Liver (tissue), 9 donors: Measurements from ENCODE around the gene NFKBIB. TPM values are rescaled to one million over a fixed set of nuclear protein-coding genes. Genes with fewer than 3 reads are reported as not detected.

ENCODE experiments used
- DNase-seq: peaks from one replicate; pipeline ENCODE4 v3.0.0-alpha.2; 2017; ENCODE audit warnings: low spot score
- H3K27ac ChIP-seq, 2 donors: one replicate each; pipeline ENCODE4 v1.7.0; 2013; ENCODE audit warnings: inconsistent platforms in 2 of 2, low read length in 2 of 2, control low read depth in 1 of 2, low read depth in 1 of 2, mild to moderate bottlenecking in 1 of 2
- H3K27me3 ChIP-seq, 4 donors: one replicate each; pipeline versions ENCODE4 v1.6.1 to v1.7.0; 2013; ENCODE audit warnings: low read length in 3 of 4, inconsistent platforms in 1 of 4, mild to moderate bottlenecking in 1 of 4, moderate library complexity in 1 of 4; ENCODE audit not compliant: control insufficient read depth in 4 of 4, insufficient read depth in 4 of 4
- H3K36me3 ChIP-seq, 4 donors: one replicate each; pipeline versions ENCODE4 v1.6.1 to v1.7.0; 2013; ENCODE audit warnings: low read length in 3 of 4, mild to moderate bottlenecking in 3 of 4, low read depth in 1 of 4, moderate library complexity in 1 of 4; ENCODE audit not compliant: control insufficient read depth in 4 of 4, insufficient read depth in 3 of 4
- H3K4me1 ChIP-seq, 4 donors: one replicate each; pipeline versions ENCODE4 v1.6.1 to v1.7.0; 2013; ENCODE audit warnings: low read length in 3 of 4, mild to moderate bottlenecking in 3 of 4, moderate library complexity in 1 of 4; ENCODE audit not compliant: control insufficient read depth in 4 of 4, insufficient read depth in 4 of 4
- H3K4me3 ChIP-seq, 3 donors: one replicate each; pipeline versions ENCODE4 v1.6.1 to v1.7.0; 2013; ENCODE audit warnings: low read length in 3 of 3, control low read depth in 1 of 3, low read depth in 1 of 3, mild to moderate bottlenecking in 1 of 3
- H3K9ac ChIP-seq, 2 donors: one replicate each; pipeline ENCODE4 v1.7.0; 2013; ENCODE audit warnings: low read length in 2 of 2, mild to moderate bottlenecking in 2 of 2, moderate library complexity in 2 of 2, control low read depth in 1 of 2, low read depth in 1 of 2
- H3K9me3 ChIP-seq, 4 donors: one replicate each; pipeline versions ENCODE4 v1.6.1 to v1.7.0; 2013; ENCODE audit warnings: low read length in 3 of 4; ENCODE audit not compliant: control insufficient read depth in 4 of 4
- ATF3 ChIP-seq: IDR thresholded peaks from 2 replicates; pipeline ENCODE4 v1.6.1; 2016; ENCODE audit warnings: antibody characterized with exemption
- EGR1 ChIP-seq, 2 donors: IDR thresholded peaks; 2 replicates each; pipeline ENCODE4 v1.6.1; 2016 to 2018; ENCODE audit warnings: antibody characterized with exemption in 2 of 2, low read depth in 2 of 2
- FOXA2 ChIP-seq: IDR thresholded peaks from 2 replicates; pipeline ENCODE4 v1.6.1; 2016; ENCODE audit warnings: antibody characterized with exemption
- GABPA ChIP-seq, 2 donors: IDR thresholded peaks in 1 of 2; conservative IDR thresholded peaks in 1 of 2; 2 replicates each; pipeline ENCODE4 v1.6.1; 2016; ENCODE audit warnings: antibody characterized with exemption in 2 of 2, mild to moderate bottlenecking in 1 of 2, moderate library complexity in 1 of 2
- HNF4A ChIP-seq, 2 donors: conservative IDR thresholded peaks; 2 replicates each; pipeline ENCODE4 v1.6.1; 2016; ENCODE audit warnings: antibody characterized with exemption in 2 of 2, mild to moderate bottlenecking in 2 of 2
- JUND ChIP-seq, 2 donors: IDR thresholded peaks; 2 replicates each; pipeline ENCODE4 v1.6.1; 2016; ENCODE audit warnings: antibody characterized with exemption in 2 of 2
- MAX ChIP-seq: IDR thresholded peaks from 2 replicates; pipeline ENCODE4 v1.6.1; 2016; ENCODE audit warnings: antibody characterized with exemption
- NR2F2 ChIP-seq: IDR thresholded peaks from 2 replicates; pipeline ENCODE4 v1.6.1; 2016; ENCODE audit warnings: antibody characterized with exemption
- RAD21 ChIP-seq, 2 donors: IDR thresholded peaks; 2 replicates each; pipeline ENCODE4 v1.6.1; 2016; ENCODE audit warnings: antibody characterized with exemption in 2 of 2, mild to moderate bottlenecking in 2 of 2
- REST ChIP-seq: IDR thresholded peaks from 2 replicates; pipeline ENCODE4 v1.6.1; 2016; ENCODE audit warnings: antibody characterized with exemption, mild to moderate bottlenecking
- RXRA ChIP-seq, 2 donors: IDR thresholded peaks; 2 replicates each; pipeline ENCODE4 v1.6.1; 2017 to 2018; ENCODE audit warnings: antibody characterized with exemption in 2 of 2, mild to moderate bottlenecking in 1 of 2
- SP1 ChIP-seq: IDR thresholded peaks from 2 replicates; pipeline ENCODE4 v1.6.1; 2018; ENCODE audit warnings: antibody characterized with exemption, mild to moderate bottlenecking
- TAF1 ChIP-seq: conservative IDR thresholded peaks from 2 replicates; pipeline ENCODE4 v1.6.1; 2016; ENCODE audit warnings: antibody characterized with exemption, mild to moderate bottlenecking
- YY1 ChIP-seq: IDR thresholded peaks from 2 replicates; pipeline ENCODE4 v1.6.1; 2016; ENCODE audit warnings: antibody characterized with exemption, mild to moderate bottlenecking
- ZBTB33 ChIP-seq: IDR thresholded peaks from 2 replicates; pipeline ENCODE4 v1.6.1; 2016; ENCODE audit warnings: antibody characterized with exemption
- WGBS: extraction: QIAGEN DNeasy Blood & Tissue Kit; methylation state at CpG from one replicate; pipeline ENCODE4 v1.1.7; 2013; 5-methylcytosine and 5-hydroxymethylcytosine counted together
- polyA plus RNA-seq, 2 donors: library from polyadenylated mRNA; stranded (reverse) in 1 of 2; unstranded in 1 of 2; fragments of 200-250 nt in 1 of 2; fragments of >200 nt in 1 of 2; fragmentation: Nextera tagmentation in 1 of 2; extraction: Ambion mirVana in 1 of 2; gene quantifications; one replicate each; pipeline versions ENCODE4 v1.2.1 to v1.2.3, GENCODE V29; 2013 to 2015
- total RNA-seq, 2 donors: library from RNA; depleted of rRNA; stranded (reverse); fragments of >200 nt; gene quantifications; one replicate each; pipeline ENCODE4 v1.2.3, GENCODE V29; 2014
- donor health status: healthy.
- donor health status: healthy.
- donor health status: healthy.
- donor health status: healthy.
- donor health status: healthy.

The NFKBIB gene
- total and polyA plus RNA-seq, 4 donors: 8.0 to 25.4 (median 14.9) TPM

- DNase-seq: no peak
- peaks cover 1 to 25% (median 17%) of the 10 kb centered on the region in 4 donors for H3K4me1 ChIP-seq
- no peak overlapping the region for H3K9ac ChIP-seq
- no peak for TF ChIP-seq ATF3
- no peak for TF ChIP-seq NR2F2
- TF ChIP-seq JUND (IDR thresholded peaks at IDR 0.05): no peak
- TF ChIP-seq YY1: no peak
- no peak for TF ChIP-seq GABPA (IDR thresholded peaks at IDR 0.05 in 1 of 2, conservative IDR thresholded peaks at IDR 0.05 in 1 of 2)
- TF ChIP-seq RXRA (IDR thresholded peaks at IDR 0.05): no peak
- TF ChIP-seq MAX: no peak
- TF ChIP-seq HNF4A (conservative IDR thresholded peaks at IDR 0.05): no peak
- TF ChIP-seq REST: no peak
- no peak for TF ChIP-seq EGR1 (IDR thresholded peaks at IDR 0.05; ENCODE audit: low read depth in 2 of 2)
- TF ChIP-seq TAF1: no peak
- no peak for TF ChIP-seq ZBTB33
- TF ChIP-seq FOXA2: no peak
- TF ChIP-seq RAD21 (IDR thresholded peaks at IDR 0.05): no peak
- H3K36me3 ChIP-seq: peaks cover 0 to 3% (median 0%) of the 10 kb centered on the region in 4 donors
- H3K9me3 ChIP-seq: no peaks in the 10 kb centered on the region
- WGBS: 74% methylated on average over 4 of the region's 4 CpGs
- H3K27ac ChIP-seq: no peak overlapping the region
- H3K27me3 ChIP-seq: no peaks in the 10 kb centered on the region
- H3K4me3 ChIP-seq: no peak overlapping the region
Observed at GRCh38 chr19:38953677-38954076, 53.9 kb downstream of the NFKBIB start.

- TF ChIP-seq RXRA (IDR thresholded peaks at IDR 0.05) (no peak), SP1 (no peak), ZBTB33 (no peak)
- no peak overlapping the region for H3K4me3 ChIP-seq
- no peaks in the 10 kb centered on the region for H3K9me3 ChIP-seq
- no peaks in the 10 kb centered on the region for H3K27me3 ChIP-seq
- peaks cover 0 to 3% (median 0%) of the 10 kb centered on the region in 4 donors for H3K36me3 ChIP-seq
- H3K27ac ChIP-seq: no peak overlapping the region
- WGBS: 85% methylated on average over 2 of the region's 2 CpGs
- no peak for DNase-seq
- no peak overlapping the region for H3K9ac ChIP-seq
- H3K4me1 ChIP-seq: peaks cover 1 to 22% (median 17%) of the 10 kb centered on the region in 4 donors
Observed at GRCh38 chr19:38956264-38956663, 56.5 kb downstream of the NFKBIB start.
